HL-60 (cell line): ENCODE data around the gene FOCAD.

ENCODE experiments used
- GABPA ChIP-seq: IDR thresholded peaks from 2 replicates; pipeline ENCODE4 v1.6.1; 2012; ENCODE audit warnings: low read depth
- POLR2AphosphoS5 ChIP-seq: IDR thresholded peaks from 2 replicates; pipeline ENCODE4 v1.6.1; 2012; ENCODE audit warnings: low read depth
- TF ChIP-seq, protein P1 (sequence below): IDR thresholded peaks from one replicate; pipeline ENCODE4 v1.5.1; 2011; ENCODE audit warnings: low read length, control low read depth, inconsistent platforms; ENCODE audit not compliant: insufficient read depth
- TF ChIP-seq, protein P2 (sequence below): IDR thresholded peaks from 2 replicates; pipeline ENCODE4 v1.6.1; 2012; ENCODE audit warnings: low read depth; ENCODE audit not compliant: insufficient replicate concordance

DNA sequence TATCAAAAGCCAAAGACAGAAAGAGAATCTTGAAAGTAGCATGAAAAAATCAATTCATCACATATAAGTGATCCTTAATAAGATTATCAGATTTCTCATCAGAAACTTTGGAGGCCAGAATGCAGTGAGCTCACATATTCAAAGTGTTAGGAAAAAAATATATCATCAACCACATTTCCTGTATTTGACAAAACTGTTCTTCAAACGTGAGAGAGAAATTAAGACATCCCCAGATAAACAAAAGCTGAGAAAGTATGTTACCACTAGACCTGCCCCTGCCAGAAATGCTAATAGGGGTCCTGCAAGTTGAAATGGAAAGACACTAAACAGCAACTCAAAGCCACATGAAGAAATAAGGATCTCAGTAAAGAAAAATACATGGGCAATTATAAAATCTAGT is 317.5 kb downstream of the FOCAD start:
- no peak for TF ChIP-seq POLR2AphosphoS5
- TF ChIP-seq, protein P1, sequence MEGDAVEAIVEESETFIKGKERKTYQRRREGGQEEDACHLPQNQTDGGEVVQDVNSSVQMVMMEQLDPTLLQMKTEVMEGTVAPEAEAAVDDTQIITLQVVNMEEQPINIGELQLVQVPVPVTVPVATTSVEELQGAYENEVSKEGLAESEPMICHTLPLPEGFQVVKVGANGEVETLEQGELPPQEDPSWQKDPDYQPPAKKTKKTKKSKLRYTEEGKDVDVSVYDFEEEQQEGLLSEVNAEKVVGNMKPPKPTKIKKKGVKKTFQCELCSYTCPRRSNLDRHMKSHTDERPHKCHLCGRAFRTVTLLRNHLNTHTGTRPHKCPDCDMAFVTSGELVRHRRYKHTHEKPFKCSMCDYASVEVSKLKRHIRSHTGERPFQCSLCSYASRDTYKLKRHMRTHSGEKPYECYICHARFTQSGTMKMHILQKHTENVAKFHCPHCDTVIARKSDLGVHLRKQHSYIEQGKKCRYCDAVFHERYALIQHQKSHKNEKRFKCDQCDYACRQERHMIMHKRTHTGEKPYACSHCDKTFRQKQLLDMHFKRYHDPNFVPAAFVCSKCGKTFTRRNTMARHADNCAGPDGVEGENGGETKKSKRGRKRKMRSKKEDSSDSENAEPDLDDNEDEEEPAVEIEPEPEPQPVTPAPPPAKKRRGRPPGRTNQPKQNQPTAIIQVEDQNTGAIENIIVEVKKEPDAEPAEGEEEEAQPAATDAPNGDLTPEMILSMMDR, result no peak
- TF ChIP-seq, protein P2, sequence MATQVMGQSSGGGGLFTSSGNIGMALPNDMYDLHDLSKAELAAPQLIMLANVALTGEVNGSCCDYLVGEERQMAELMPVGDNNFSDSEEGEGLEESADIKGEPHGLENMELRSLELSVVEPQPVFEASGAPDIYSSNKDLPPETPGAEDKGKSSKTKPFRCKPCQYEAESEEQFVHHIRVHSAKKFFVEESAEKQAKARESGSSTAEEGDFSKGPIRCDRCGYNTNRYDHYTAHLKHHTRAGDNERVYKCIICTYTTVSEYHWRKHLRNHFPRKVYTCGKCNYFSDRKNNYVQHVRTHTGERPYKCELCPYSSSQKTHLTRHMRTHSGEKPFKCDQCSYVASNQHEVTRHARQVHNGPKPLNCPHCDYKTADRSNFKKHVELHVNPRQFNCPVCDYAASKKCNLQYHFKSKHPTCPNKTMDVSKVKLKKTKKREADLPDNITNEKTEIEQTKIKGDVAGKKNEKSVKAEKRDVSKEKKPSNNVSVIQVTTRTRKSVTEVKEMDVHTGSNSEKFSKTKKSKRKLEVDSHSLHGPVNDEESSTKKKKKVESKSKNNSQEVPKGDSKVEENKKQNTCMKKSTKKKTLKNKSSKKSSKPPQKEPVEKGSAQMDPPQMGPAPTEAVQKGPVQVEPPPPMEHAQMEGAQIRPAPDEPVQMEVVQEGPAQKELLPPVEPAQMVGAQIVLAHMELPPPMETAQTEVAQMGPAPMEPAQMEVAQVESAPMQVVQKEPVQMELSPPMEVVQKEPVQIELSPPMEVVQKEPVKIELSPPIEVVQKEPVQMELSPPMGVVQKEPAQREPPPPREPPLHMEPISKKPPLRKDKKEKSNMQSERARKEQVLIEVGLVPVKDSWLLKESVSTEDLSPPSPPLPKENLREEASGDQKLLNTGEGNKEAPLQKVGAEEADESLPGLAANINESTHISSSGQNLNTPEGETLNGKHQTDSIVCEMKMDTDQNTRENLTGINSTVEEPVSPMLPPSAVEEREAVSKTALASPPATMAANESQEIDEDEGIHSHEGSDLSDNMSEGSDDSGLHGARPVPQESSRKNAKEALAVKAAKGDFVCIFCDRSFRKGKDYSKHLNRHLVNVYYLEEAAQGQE, result no peak
- TF ChIP-seq GABPA, result no peak
